D721Med (cell line): ENCODE data around the gene B4GALT6.
"Not testable (repeated sequence)": the region's sequence is repeated elsewhere in the genome, so short reads cannot be mapped to it uniquely, and the experiment has no call there.

ENCODE experiments used
- DNase-seq: peaks from one replicate; pipeline ENCODE4 v3.0.0; 2011; ENCODE audit warnings: low spot score; ENCODE audit not compliant: insufficient read length
- FAIRE-seq: peaks from 2 replicates; lab custom pipeline; 2011; peaks lifted over from hg19 to GRCh38; lab: Jason Lieb, UNC
- TF ChIP-seq, protein P1 (sequence below): IDR thresholded peaks from 2 replicates; pipeline ENCODE4 v1.5.1; 2012; ENCODE audit warnings: mild to moderate bottlenecking, control low read depth; ENCODE audit not compliant: insufficient read depth; ENCODE audit errors: missing control alignments

The B4GALT6 gene, protein sequence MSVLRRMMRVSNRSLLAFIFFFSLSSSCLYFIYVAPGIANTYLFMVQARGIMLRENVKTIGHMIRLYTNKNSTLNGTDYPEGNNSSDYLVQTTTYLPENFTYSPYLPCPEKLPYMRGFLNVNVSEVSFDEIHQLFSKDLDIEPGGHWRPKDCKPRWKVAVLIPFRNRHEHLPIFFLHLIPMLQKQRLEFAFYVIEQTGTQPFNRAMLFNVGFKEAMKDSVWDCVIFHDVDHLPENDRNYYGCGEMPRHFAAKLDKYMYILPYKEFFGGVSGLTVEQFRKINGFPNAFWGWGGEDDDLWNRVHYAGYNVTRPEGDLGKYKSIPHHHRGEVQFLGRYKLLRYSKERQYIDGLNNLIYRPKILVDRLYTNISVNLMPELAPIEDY

DNA sequence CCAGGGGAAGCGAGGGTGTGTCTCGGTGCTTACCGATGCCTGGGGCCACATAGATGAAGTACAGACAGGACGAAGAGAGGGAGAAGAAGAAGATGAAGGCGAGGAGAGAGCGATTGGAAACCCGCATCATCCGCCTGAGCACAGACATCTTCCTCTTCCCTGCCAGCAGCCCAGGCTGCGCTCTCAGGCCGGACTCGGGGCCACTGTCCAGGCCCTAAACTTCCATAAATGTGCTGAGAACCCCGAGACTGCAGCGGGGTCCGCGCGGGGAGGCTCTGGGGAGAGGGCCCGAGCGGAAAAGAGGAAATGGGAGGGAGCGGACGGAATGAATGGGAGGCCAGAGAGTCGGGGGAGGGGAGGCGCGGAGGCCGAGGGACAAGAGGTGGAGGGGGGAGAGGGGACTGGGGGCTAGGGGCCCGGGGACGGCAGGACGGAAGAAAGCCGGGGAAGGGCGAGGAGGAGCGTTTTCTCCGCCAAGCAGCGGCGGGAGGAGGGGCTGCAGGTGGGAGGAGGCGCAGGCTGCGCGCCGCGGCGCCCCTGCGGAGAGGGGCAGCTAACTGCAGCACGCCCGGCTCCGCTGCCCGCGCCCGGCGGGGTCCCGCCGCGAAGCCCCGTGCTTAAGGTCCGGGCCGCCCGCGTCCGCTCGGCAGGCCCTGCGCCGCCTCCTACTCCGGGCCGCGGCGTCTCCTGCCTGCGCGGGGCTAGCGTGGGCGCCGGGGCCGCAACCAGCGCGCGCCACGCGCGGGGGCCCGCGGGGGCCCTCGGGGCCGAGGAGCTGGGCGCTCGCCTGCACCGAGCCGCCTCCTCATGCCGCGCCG, at the start of gene B4GALT6:
B4GALT6 (minus strand) TSS at position 303 of the 818 bp plus-strand sequence; CDS start at position 148, 155 bp downstream.
- TF ChIP-seq, protein P1, sequence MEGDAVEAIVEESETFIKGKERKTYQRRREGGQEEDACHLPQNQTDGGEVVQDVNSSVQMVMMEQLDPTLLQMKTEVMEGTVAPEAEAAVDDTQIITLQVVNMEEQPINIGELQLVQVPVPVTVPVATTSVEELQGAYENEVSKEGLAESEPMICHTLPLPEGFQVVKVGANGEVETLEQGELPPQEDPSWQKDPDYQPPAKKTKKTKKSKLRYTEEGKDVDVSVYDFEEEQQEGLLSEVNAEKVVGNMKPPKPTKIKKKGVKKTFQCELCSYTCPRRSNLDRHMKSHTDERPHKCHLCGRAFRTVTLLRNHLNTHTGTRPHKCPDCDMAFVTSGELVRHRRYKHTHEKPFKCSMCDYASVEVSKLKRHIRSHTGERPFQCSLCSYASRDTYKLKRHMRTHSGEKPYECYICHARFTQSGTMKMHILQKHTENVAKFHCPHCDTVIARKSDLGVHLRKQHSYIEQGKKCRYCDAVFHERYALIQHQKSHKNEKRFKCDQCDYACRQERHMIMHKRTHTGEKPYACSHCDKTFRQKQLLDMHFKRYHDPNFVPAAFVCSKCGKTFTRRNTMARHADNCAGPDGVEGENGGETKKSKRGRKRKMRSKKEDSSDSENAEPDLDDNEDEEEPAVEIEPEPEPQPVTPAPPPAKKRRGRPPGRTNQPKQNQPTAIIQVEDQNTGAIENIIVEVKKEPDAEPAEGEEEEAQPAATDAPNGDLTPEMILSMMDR: no peak
- FAIRE-seq (no peak), DNase-seq (peak; percentile 22)

DNA sequence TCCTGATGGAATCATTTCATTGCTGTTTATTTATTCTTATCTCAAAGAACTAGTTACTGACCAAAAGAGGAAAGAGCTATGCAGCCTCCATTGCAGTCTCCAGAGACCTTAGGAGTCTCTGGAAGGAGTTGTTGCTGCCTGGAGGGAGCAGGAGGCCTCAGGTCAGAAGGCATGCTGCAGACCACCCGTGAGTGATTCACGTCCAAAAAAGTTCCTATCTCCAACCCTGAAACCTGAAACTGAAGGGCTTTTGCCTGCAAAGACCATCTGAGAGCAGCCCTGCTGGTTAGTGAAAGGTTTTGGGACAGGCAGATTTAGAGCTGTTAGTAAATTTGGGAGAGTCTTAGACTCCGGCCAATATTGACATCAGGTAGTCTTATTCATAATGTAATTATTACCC, 47.2 kb upstream of the B4GALT6 start:
- TF ChIP-seq, protein P1: no peak
- DNase-seq (no peak), FAIRE-seq (no peak)

DNA sequence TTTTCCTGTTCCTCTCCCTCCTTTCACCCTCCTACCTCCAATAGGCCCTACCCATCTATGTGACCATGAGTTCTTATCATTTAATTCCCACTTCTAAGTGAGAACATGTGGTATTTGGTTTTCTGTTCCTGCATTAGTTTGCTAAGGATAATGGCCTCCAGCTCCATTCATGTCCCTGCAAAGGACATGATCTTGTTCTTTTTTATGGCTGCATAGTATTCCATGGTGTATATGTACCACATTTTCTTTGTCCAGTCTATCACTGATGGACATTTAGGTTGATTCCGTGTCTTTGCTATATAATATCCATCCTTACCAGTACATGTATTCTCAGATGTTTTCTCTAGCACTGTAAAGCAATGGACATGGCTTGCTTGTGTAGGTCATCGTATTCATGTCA, 44.8 kb upstream of the B4GALT6 start:
- not testable (repeated sequence) for DNase-seq, FAIRE-seq

DNA sequence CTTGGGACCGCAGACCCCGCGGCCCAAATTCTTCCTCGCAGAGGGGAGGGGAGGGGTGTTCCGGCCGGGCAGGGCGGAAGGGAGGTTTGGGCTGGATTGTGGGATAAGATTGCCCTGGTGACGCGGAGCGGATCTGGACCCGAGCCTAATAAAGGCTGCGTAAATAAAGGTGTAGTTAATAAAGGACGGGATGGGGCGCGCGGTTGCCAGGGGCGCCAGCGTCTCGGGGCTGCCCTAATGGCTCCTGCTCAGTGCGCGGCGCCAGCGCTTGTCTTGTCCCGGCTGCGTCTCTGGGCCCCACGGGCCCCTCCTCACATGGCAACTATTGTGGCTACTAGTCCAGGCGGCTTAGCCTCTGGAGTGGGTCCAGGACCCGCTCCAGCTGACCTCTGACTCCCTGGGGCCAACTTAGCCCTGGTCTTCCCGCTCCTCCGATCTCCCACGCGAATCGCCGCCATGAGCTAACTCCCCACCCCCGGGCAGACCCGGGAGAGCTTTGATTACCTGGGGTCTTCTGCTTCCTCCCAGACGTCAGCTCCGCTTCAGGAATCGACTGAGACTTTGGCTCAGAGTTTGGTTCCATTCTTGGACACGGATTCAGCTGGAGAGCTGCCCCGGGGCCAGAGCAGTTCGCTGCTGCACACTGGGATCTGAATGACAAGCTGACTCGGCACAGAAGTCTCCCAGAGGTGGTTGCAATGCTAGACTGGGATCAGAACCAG, 39.8 kb upstream of the B4GALT6 start:
- TF ChIP-seq, protein P1: no peak
- DNase-seq: no peak
- FAIRE-seq: no peak

DNA sequence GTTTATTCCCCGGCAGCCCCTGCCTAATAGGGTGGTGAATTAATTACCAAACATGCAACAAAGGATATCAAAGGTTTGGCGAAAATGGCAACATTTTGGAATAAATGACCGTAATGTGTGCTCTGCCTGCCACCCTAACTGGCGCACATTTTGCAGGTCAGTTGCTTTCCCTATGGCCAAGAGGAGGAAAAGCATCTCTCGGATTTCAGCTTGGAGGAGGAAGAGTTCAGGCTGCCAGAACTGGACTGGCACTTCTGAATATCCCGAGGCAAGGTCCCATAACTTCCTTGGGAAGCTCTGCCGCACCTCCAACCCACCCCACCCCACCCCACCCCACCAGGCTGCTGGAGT, 39.2 kb upstream of the B4GALT6 start:
- no peak for FAIRE-seq
- no peak for DNase-seq
- TF ChIP-seq, protein P1: no peak

DNA sequence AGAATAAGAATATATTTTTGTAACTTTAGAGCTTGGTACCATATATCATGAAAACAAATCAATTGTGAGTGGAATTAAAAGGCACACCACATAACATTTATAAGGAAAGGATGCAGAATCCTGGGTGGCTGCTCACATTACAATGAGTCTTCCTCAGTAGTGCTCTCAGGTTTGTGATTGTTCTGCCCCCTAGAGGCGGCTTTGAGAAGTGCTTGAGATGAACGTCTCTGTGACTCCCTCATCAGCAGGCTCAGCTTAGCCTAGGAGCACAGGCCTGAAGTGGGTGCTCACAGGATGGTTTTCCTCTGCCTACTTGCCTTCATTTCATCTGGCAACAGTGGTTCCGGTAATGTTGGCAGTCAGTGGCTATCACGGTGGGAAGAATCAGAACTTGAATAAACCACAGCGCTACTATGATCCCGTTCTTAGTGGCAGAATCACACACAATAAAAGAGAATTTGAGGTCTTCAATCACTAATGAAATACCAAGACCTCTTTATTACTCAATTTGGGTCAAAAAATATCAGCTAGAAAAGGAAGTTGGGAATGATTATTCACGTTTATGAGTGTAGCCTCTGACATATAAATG, 38.1 kb upstream of the B4GALT6 start:
- peak; percentile 97 for FAIRE-seq
- DNase-seq: peak; percentile 86
- TF ChIP-seq, protein P1: peak; percentile 82

DNA sequence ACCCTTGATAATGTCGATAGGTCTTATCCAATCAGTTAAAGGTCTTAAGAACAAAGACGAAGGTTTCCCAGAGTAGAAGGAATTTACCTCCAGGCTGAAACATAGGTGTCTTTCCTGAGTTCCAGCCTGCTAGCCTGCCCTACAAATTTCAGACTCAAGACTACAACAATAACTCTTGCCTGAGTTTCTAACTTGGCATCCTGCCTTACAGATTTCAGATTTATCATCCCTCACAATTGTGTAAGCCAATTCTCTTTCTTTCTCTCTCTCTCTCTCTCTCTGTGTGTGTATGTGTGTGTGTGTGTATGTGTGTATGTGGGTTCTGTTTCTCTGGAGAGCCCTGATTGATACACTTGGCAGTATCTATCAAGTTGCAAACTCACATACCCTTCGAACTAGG, 37.2 kb upstream of the B4GALT6 start:
- DNase-seq (no peak), FAIRE-seq (no peak)
- TF ChIP-seq, protein P1: no peak
